Measurements from ENCODE around the gene ANKRD40.
A peak's percentile ranks its signal among the peaks of the same experiment; 100 is the strongest.
"Not testable (repeated sequence)": the region's sequence is repeated elsewhere in the genome, so short reads cannot be mapped to it uniquely, and the experiment has no call there.

The ANKRD40 gene

GRCh38 chr17:50710650-50711049, 2.9 kb upstream of the ANKRD40 start:
- no peak overlapping the region for H3K27ac ChIP-seq (ENCODE audit: low read depth, low read length)
- no peaks in the 10 kb centered on the region for H3K9me3 ChIP-seq (ENCODE audit: control insufficient read depth in 5 of 5, low read length in 5 of 5)
- H3K27me3 ChIP-seq (ENCODE audit: control insufficient read depth in 5 of 5, insufficient read depth in 4 of 5, low read length in 5 of 5) = no peaks in the 10 kb centered on the region
- peaks cover 6 to 33% (median 29%) of the 10 kb centered on the region in 5 donors for H3K4me1 ChIP-seq (ENCODE audit: control insufficient read depth in 5 of 5, insufficient read depth in 5 of 5, low read length in 5 of 5)
- H3K36me3 ChIP-seq (ENCODE audit: control insufficient read depth in 5 of 5, insufficient read depth in 5 of 5, low read length in 5 of 5) = peaks cover 0 to 3% (median 0%) of the 10 kb centered on the region in 5 donors
- H3K9ac ChIP-seq (ENCODE audit: low read length in 5 of 5) = no peak overlapping the region
- H3K4me3 ChIP-seq (ENCODE audit: low read depth in 1 of 5, low read length in 5 of 5) = no peak overlapping the region

GRCh38 chr17:50710025-50710424, 2.3 kb upstream of the ANKRD40 start:
- H3K4me3 ChIP-seq (ENCODE audit: low read depth in 1 of 5, low read length in 5 of 5) = no peak overlapping the region
- H3K27me3 ChIP-seq (ENCODE audit: control insufficient read depth in 5 of 5, insufficient read depth in 4 of 5, low read length in 5 of 5) = no peaks in the 10 kb centered on the region
- no peaks in the 10 kb centered on the region for H3K9me3 ChIP-seq (ENCODE audit: control insufficient read depth in 5 of 5, low read length in 5 of 5)
- no peak overlapping the region for H3K9ac ChIP-seq (ENCODE audit: low read length in 5 of 5)
- H3K27ac ChIP-seq (ENCODE audit: low read depth, low read length) = no peak overlapping the region
- peaks cover 6 to 33% (median 31%) of the 10 kb centered on the region in 5 donors for H3K4me1 ChIP-seq (ENCODE audit: control insufficient read depth in 5 of 5, insufficient read depth in 5 of 5, low read length in 5 of 5)
- peaks cover 0 to 5% (median 0%) of the 10 kb centered on the region in 5 donors for H3K36me3 ChIP-seq (ENCODE audit: control insufficient read depth in 5 of 5, insufficient read depth in 5 of 5, low read length in 5 of 5)

GRCh38 chr17:50709053-50709452, 1.3 kb upstream of the ANKRD40 start:
- Histone ChIP-seq H3K9ac (ENCODE audit: low read length in 5 of 5) (peak overlapping the region; percentile 25 to 98 (median 93)), H3K36me3 (ENCODE audit: control insufficient read depth in 5 of 5, insufficient read depth in 5 of 5, low read length in 5 of 5) (peaks cover 0 to 13% (median 2%) of the 10 kb centered on the region in 5 donors), H3K4me1 (ENCODE audit: control insufficient read depth in 5 of 5, insufficient read depth in 5 of 5, low read length in 5 of 5) (peaks cover 6 to 33% (median 31%) of the 10 kb centered on the region in 5 donors), H3K4me3 (ENCODE audit: low read depth in 1 of 5, low read length in 5 of 5) (peak overlapping the region in 3 of 5 donors; percentile 60 to 89 (median 84)), H3K27ac (ENCODE audit: low read depth, low read length) (peak overlapping the region; percentile 98)
- not testable (repeated sequence) for H3K27me3 ChIP-seq (ENCODE audit: control insufficient read depth in 5 of 5, insufficient read depth in 4 of 5, low read length in 5 of 5); H3K9me3 ChIP-seq (ENCODE audit: control insufficient read depth in 5 of 5, low read length in 5 of 5)

- H3K4me1 ChIP-seq (ENCODE audit: control insufficient read depth in 5 of 5, insufficient read depth in 5 of 5, low read length in 5 of 5) = peaks cover 6 to 40% (median 39%) of the 10 kb centered on the region in 5 donors
- peaks cover 0 to 18% (median 5%) of the 10 kb centered on the region in 5 donors for H3K36me3 ChIP-seq (ENCODE audit: control insufficient read depth in 5 of 5, insufficient read depth in 5 of 5, low read length in 5 of 5)
- H3K4me3 ChIP-seq (ENCODE audit: low read depth in 1 of 5, low read length in 5 of 5) = peak overlapping the region; percentile 60 to 89 (median 77)
- no peaks in the 10 kb centered on the region for H3K9me3 ChIP-seq (ENCODE audit: control insufficient read depth in 5 of 5, low read length in 5 of 5)
- H3K27ac ChIP-seq (ENCODE audit: low read depth, low read length) = peak overlapping the region; percentile 98
- H3K9ac ChIP-seq (ENCODE audit: low read length in 5 of 5) = peak overlapping the region; percentile 74 to 98 (median 93)
- H3K27me3 ChIP-seq (ENCODE audit: control insufficient read depth in 5 of 5, insufficient read depth in 4 of 5, low read length in 5 of 5) = no peaks in the 10 kb centered on the region
Observed at GRCh38 chr17:50708050-50709000, 611 bp upstream of the ANKRD40 start.

GRCh38 chr17:50703162-50703561, 4.6 kb downstream of the ANKRD40 start:
- H3K9me3 ChIP-seq (ENCODE audit: control insufficient read depth in 5 of 5, low read length in 5 of 5) = no peaks in the 10 kb centered on the region
- H3K27ac ChIP-seq (ENCODE audit: low read depth, low read length) = no peak overlapping the region
- peaks cover 11 to 44% (median 34%) of the 10 kb centered on the region in 5 donors for H3K36me3 ChIP-seq (ENCODE audit: control insufficient read depth in 5 of 5, insufficient read depth in 5 of 5, low read length in 5 of 5)
- H3K27me3 ChIP-seq (ENCODE audit: control insufficient read depth in 5 of 5, insufficient read depth in 4 of 5, low read length in 5 of 5) = no peaks in the 10 kb centered on the region
- no peak overlapping the region for H3K9ac ChIP-seq (ENCODE audit: low read length in 5 of 5)
- peaks cover 0 to 32% (median 28%) of the 10 kb centered on the region in 5 donors for H3K4me1 ChIP-seq (ENCODE audit: control insufficient read depth in 5 of 5, insufficient read depth in 5 of 5, low read length in 5 of 5)
- H3K4me3 ChIP-seq (ENCODE audit: low read depth in 1 of 5, low read length in 5 of 5) = no peak overlapping the region

- Histone ChIP-seq H3K27me3 (ENCODE audit: control insufficient read depth in 5 of 5, insufficient read depth in 4 of 5, low read length in 5 of 5) (no peaks in the 10 kb centered on the region), H3K9ac (ENCODE audit: low read length in 5 of 5) (no peak overlapping the region), H3K36me3 (ENCODE audit: control insufficient read depth in 5 of 5, insufficient read depth in 5 of 5, low read length in 5 of 5) (peaks cover 33 to 72% (median 62%) of the 10 kb centered on the region in 5 donors), H3K4me1 (ENCODE audit: control insufficient read depth in 5 of 5, insufficient read depth in 5 of 5, low read length in 5 of 5) (peaks cover 0 to 13% (median 12%) of the 10 kb centered on the region in 5 donors), H3K9me3 (ENCODE audit: control insufficient read depth in 5 of 5, low read length in 5 of 5) (no peaks in the 10 kb centered on the region), H3K27ac (ENCODE audit: low read depth, low read length) (no peak overlapping the region), H3K4me3 (ENCODE audit: low read depth in 1 of 5, low read length in 5 of 5) (no peak overlapping the region)
Observed at GRCh38 chr17:50699410-50699809, 8.3 kb downstream of the ANKRD40 start.

GRCh38 chr17:50697663-50698272, 9.9 kb downstream of the ANKRD40 start:
- Histone ChIP-seq H3K36me3 (ENCODE audit: control insufficient read depth in 5 of 5, insufficient read depth in 5 of 5, low read length in 5 of 5) (peaks cover 40 to 77% (median 68%) of the 10 kb centered on the region in 5 donors), H3K9me3 (ENCODE audit: control insufficient read depth in 5 of 5, low read length in 5 of 5) (no peaks in the 10 kb centered on the region), H3K27me3 (ENCODE audit: control insufficient read depth in 5 of 5, insufficient read depth in 4 of 5, low read length in 5 of 5) (no peaks in the 10 kb centered on the region), H3K4me1 (ENCODE audit: control insufficient read depth in 5 of 5, insufficient read depth in 5 of 5, low read length in 5 of 5) (peaks cover 0 to 2% (median 0%) of the 10 kb centered on the region in 5 donors), H3K27ac (ENCODE audit: low read depth, low read length) (no peak overlapping the region), H3K4me3 (ENCODE audit: low read depth in 1 of 5, low read length in 5 of 5) (no peak overlapping the region), H3K9ac (ENCODE audit: low read length in 5 of 5) (no peak overlapping the region)

- Histone ChIP-seq H3K36me3 (ENCODE audit: control insufficient read depth in 5 of 5, insufficient read depth in 5 of 5, low read length in 5 of 5) (peaks cover 44 to 85% (median 71%) of the 10 kb centered on the region in 5 donors), H3K9me3 (ENCODE audit: control insufficient read depth in 5 of 5, low read length in 5 of 5) (no peaks in the 10 kb centered on the region), H3K9ac (ENCODE audit: low read length in 5 of 5) (no peak overlapping the region), H3K4me3 (ENCODE audit: low read depth in 1 of 5, low read length in 5 of 5) (no peak overlapping the region), H3K27ac (ENCODE audit: low read depth, low read length) (no peak overlapping the region), H3K27me3 (ENCODE audit: control insufficient read depth in 5 of 5, insufficient read depth in 4 of 5, low read length in 5 of 5) (no peaks in the 10 kb centered on the region), H3K4me1 (ENCODE audit: control insufficient read depth in 5 of 5, insufficient read depth in 5 of 5, low read length in 5 of 5) (no peaks in the 10 kb centered on the region)
Observed at GRCh38 chr17:50697062-50697461, 10.7 kb downstream of the ANKRD40 start.

- no peaks in the 10 kb centered on the region for H3K27me3 ChIP-seq (ENCODE audit: control insufficient read depth in 5 of 5, insufficient read depth in 4 of 5, low read length in 5 of 5)
- peaks cover 42 to 84% (median 73%) of the 10 kb centered on the region in 5 donors for H3K36me3 ChIP-seq (ENCODE audit: control insufficient read depth in 5 of 5, insufficient read depth in 5 of 5, low read length in 5 of 5)
- no peak overlapping the region for H3K27ac ChIP-seq (ENCODE audit: low read depth, low read length)
- H3K4me1 ChIP-seq (ENCODE audit: control insufficient read depth in 5 of 5, insufficient read depth in 5 of 5, low read length in 5 of 5) = peaks cover 0 to 6% (median 0%) of the 10 kb centered on the region in 5 donors
- no peaks in the 10 kb centered on the region for H3K9me3 ChIP-seq (ENCODE audit: control insufficient read depth in 5 of 5, low read length in 5 of 5)
- H3K9ac ChIP-seq (ENCODE audit: low read length in 5 of 5) = no peak overlapping the region
- H3K4me3 ChIP-seq (ENCODE audit: low read depth in 1 of 5, low read length in 5 of 5) = no peak overlapping the region
Observed at GRCh38 chr17:50696365-50696879, 11.3 kb downstream of the ANKRD40 start.
